ENCODE data around the gene GOLPH3L. TPM values are rescaled to one million over a fixed set of nuclear protein-coding genes. Genes with fewer than 3 reads are reported as not detected.
A peak's percentile ranks its signal among the peaks of the same experiment; 100 is the strongest.
"Not testable (repeated sequence)": the region's sequence is repeated elsewhere in the genome, so short reads cannot be mapped to it uniquely, and the experiment has no call there.

The GOLPH3L gene
- total RNA-seq, 1 donor from 2014 or later, result 29.3 TPM

DNA sequence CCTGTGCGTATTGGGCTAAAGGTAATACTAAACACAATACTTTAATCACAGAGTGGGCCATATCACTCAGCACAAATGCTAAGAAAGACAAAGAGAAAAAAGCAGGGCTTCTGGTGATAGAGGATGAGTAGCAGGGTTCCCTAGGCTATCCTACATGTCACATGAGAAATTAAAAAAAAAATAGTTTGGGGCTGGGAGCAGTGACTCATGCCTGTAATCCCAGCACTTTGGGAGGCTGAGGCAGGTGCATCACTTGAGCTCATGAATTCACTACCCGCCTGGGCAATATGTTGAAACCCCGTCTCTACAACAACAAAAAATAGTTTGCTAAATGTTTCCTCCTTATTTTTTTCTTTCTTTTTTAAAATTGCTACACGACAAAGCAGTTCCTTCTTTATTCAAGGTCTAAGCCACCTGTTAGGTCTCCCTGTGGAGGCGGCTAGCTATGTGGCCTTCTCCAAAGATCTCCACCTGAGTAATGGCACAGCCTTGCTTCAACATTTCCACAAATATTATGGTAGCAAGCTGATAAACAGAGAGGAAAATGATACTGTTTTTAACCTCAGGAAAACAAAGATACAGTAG, 69.0 kb downstream of the GOLPH3L start:
- DNase-seq (ENCODE audit: low spot score), result no peak

GRCh38 chr1:150626150-150626549, 70.8 kb downstream of the GOLPH3L start:
- no peak overlapping the region for H3K4me2 ChIP-seq
- no peaks in the 10 kb centered on the region for H3K9me3 Mint-ChIP-seq
- H3K4me3 Mint-ChIP-seq, result no peak overlapping the region
- H3K27me3 ChIP-seq, result no peaks in the 10 kb centered on the region
- H3K79me2 ChIP-seq (ENCODE audit: low read depth), result peaks cover 30% of the 10 kb centered on the region
- H3K27me3 Mint-ChIP-seq (ENCODE audit: insufficient read depth, low read depth), result no peaks in the 10 kb centered on the region
- H3K9ac ChIP-seq, result no peak overlapping the region
- TF ChIP-seq CTCF (IDR thresholded peaks at IDR 0.05), result no peak
- TF ChIP-seq EZH2 (IDR thresholded peaks at IDR 0.05), result no peak
- no peak overlapping the region for H2AFZ ChIP-seq (replicated peaks)
- peaks cover 4% of the 10 kb centered on the region for H3K4me1 Mint-ChIP-seq
- peaks cover 32% of the 10 kb centered on the region for H3F3A ChIP-seq (ENCODE audit: low read depth)
- no peak overlapping the region for H3K4me3 ChIP-seq
- H3K36me3 ChIP-seq, result peaks cover 11% of the 10 kb centered on the region
- H3K36me3 Mint-ChIP-seq, result peaks cover 38% of the 10 kb centered on the region
- no peaks in the 10 kb centered on the region for H3K9me3 ChIP-seq (ENCODE audit: low read depth)
- H3K4me1 ChIP-seq, result peaks cover 5% of the 10 kb centered on the region
- H3K27ac ChIP-seq, result no peak overlapping the region
- no peak for DNase-seq (ENCODE audit: low spot score)
- H3K27ac Mint-ChIP-seq, result no peak overlapping the region
- H4K20me1 ChIP-seq (ENCODE audit: low read depth), result peaks cover 4% of the 10 kb centered on the region

More for the DNA sequence above, 69.0 kb downstream of the GOLPH3L start:
- Histone ChIP-seq H3K27ac (no peak overlapping the region), H3K79me2 (ENCODE audit: low read depth) (peaks cover 30% of the 10 kb centered on the region), H3K27me3 (no peaks in the 10 kb centered on the region), H3K36me3 (peaks cover 11% of the 10 kb centered on the region), H3K4me3 (peak overlapping the region; percentile 80), H2AFZ (replicated peaks) (no peak overlapping the region), H3F3A (ENCODE audit: low read depth) (peaks cover 19% of the 10 kb centered on the region), H3K4me2 (peak overlapping the region; percentile 91), H3K4me1 (peaks cover 5% of the 10 kb centered on the region), H3K9me3 (ENCODE audit: low read depth) (no peaks in the 10 kb centered on the region), H3K9ac (peak overlapping the region; percentile 63), H4K20me1 (ENCODE audit: low read depth) (no peaks in the 10 kb centered on the region)
- Mint-ChIP-seq H3K27me3 (ENCODE audit: insufficient read depth, low read depth) (no peaks in the 10 kb centered on the region), H3K4me1 (peaks cover 4% of the 10 kb centered on the region), H3K4me3 (no peak overlapping the region), H3K9me3 (no peaks in the 10 kb centered on the region), H3K36me3 (peaks cover 36% of the 10 kb centered on the region), H3K27ac (no peak overlapping the region)
- no peak for TF ChIP-seq EZH2phosphoT487 (IDR thresholded peaks at IDR 0.05)
- TF ChIP-seq EZH2 (IDR thresholded peaks at IDR 0.05), result no peak
- no peak for TF ChIP-seq CTCF (IDR thresholded peaks at IDR 0.05)

GRCh38 chr1:150624546-150624945, 72.4 kb downstream of the GOLPH3L start:
- H3K9me3 Mint-ChIP-seq; H3K4me1 ChIP-seq; H3K4me1 Mint-ChIP-seq; H4K20me1 ChIP-seq (ENCODE audit: low read depth); DNase-seq (ENCODE audit: low spot score); H3K4me3 Mint-ChIP-seq; H3K27me3 Mint-ChIP-seq (ENCODE audit: insufficient read depth, low read depth); H2AFZ ChIP-seq (replicated peaks); H3K4me2 ChIP-seq; H3K4me3 ChIP-seq; H3K27ac ChIP-seq; H3K27me3 ChIP-seq; H3K27ac Mint-ChIP-seq; H3K9me3 ChIP-seq (ENCODE audit: low read depth); H3K9ac ChIP-seq: not testable (repeated sequence)
- H3K79me2 ChIP-seq (ENCODE audit: low read depth), result peaks cover 30% of the 10 kb centered on the region
- peaks cover 11% of the 10 kb centered on the region for H3K36me3 ChIP-seq
- peaks cover 43% of the 10 kb centered on the region for H3K36me3 Mint-ChIP-seq
- peaks cover 31% of the 10 kb centered on the region for H3F3A ChIP-seq (ENCODE audit: low read depth)

- peaks cover 46% of the 10 kb centered on the region for H3K36me3 Mint-ChIP-seq
- not testable (repeated sequence) for H3K27me3 Mint-ChIP-seq (ENCODE audit: insufficient read depth, low read depth); H3K4me1 Mint-ChIP-seq; H3K4me1 ChIP-seq; DNase-seq (ENCODE audit: low spot score); H3K9me3 ChIP-seq (ENCODE audit: low read depth); H3K9ac ChIP-seq; H3K4me3 ChIP-seq; H3K4me3 Mint-ChIP-seq; H3K27me3 ChIP-seq; H3K4me2 ChIP-seq; H2AFZ ChIP-seq (replicated peaks); H3K27ac Mint-ChIP-seq; H3K27ac ChIP-seq; H4K20me1 ChIP-seq (ENCODE audit: low read depth); H3K9me3 Mint-ChIP-seq
- Histone ChIP-seq H3K79me2 (ENCODE audit: low read depth) (peaks cover 30% of the 10 kb centered on the region), H3K36me3 (peaks cover 11% of the 10 kb centered on the region), H3F3A (ENCODE audit: low read depth) (peaks cover 28% of the 10 kb centered on the region)
Measured at GRCh38 chr1:150624134-150624533, 72.8 kb downstream of the GOLPH3L start.

Measured in neural progenitor cell (in vitro differentiated cells).